Omental fat pad (tissue), 4 donors: ENCODE measurements around the gene GLRA3. TPM values are rescaled to one million over a fixed set of nuclear protein-coding genes. Genes with fewer than 3 reads are reported as not detected.
"Not testable (repeated sequence)": the region's sequence is repeated elsewhere in the genome, so short reads cannot be mapped to it uniquely, and the experiment has no call there.

Experiments
- ATAC-seq: fragments of 150-250 bp; one replicate; pipeline ENCODE4 v1.9.1; 2016; ENCODE audit warnings: mild to moderate bottlenecking, moderate library complexity; ENCODE audit not compliant: low FRiP score
- DNase-seq: peaks from one replicate; pipeline ENCODE4 v3.0.0-alpha.2; 2019; ENCODE audit warnings: low spot score
- CTCF ChIP-seq, 3 donors: fragments of 450-650 bp; IDR thresholded peaks; one replicate each; pipeline ENCODE4 v1.5.1; 2016 to 2017; ENCODE audit warnings: antibody characterized with exemption in 3 of 3, mild to moderate bottlenecking in 3 of 3, moderate library complexity in 2 of 3
- total RNA-seq, 4 donors: library from RNA; depleted of rRNA; stranded (reverse); fragments of >200 nt; gene quantifications; one replicate each; pipeline ENCODE4 v1.1.0, GENCODE V29; 2016

Gene GLRA3
- total RNA-seq, 4 donors from 2014 or later, result not detected

GRCh38 chr4:174640146-174640545 lies 188.9 kb downstream of the GLRA3 start:
- TF ChIP-seq CTCF (IDR thresholded peaks at IDR 0.05), result no peak
- DNase-seq (no peak), ATAC-seq (no peak)

- DNase-seq (no peak), ATAC-seq (no peak)
- TF ChIP-seq CTCF (IDR thresholded peaks at IDR 0.05), result no peak
Measured at GRCh38 chr4:174635732-174636131, 193.3 kb downstream of the GLRA3 start.

- DNase-seq (no peak), ATAC-seq (no peak)
- no peak for TF ChIP-seq CTCF (IDR thresholded peaks at IDR 0.05)
Measured at GRCh38 chr4:174633399-174633798, 195.6 kb downstream of the GLRA3 start.

- ATAC-seq, result no peak
- TF ChIP-seq CTCF (IDR thresholded peaks at IDR 0.05), result no peak
- DNase-seq, result no peak
Measured at GRCh38 chr4:174631901-174632758, 196.9 kb downstream of the GLRA3 start.

- ATAC-seq, DNase-seq: not testable (repeated sequence)
Measured at GRCh38 chr4:174629907-174630450, 199.1 kb downstream of the GLRA3 start.

GRCh38 chr4:174629265-174629664 lies 199.8 kb downstream of the GLRA3 start:
- DNase-seq (no peak), ATAC-seq (no peak)
- no peak for TF ChIP-seq CTCF (IDR thresholded peaks at IDR 0.05)

- no peak for DNase-seq
- TF ChIP-seq CTCF (IDR thresholded peaks at IDR 0.05), result no peak
- no peak for ATAC-seq
Measured at GRCh38 chr4:174628191-174628590, 200.9 kb downstream of the GLRA3 start.
